GM19035 (cell line): Measurements from ENCODE around the gene EIF4E1B.

Source experiments
- ATAC-seq: cut with Tn5 transposase; IDR thresholded peaks from one replicate; pipeline ENCODE4 v1.9.1; 2021; ENCODE audit not compliant: unreplicated experiment

Gene EIF4E1B

DNA sequence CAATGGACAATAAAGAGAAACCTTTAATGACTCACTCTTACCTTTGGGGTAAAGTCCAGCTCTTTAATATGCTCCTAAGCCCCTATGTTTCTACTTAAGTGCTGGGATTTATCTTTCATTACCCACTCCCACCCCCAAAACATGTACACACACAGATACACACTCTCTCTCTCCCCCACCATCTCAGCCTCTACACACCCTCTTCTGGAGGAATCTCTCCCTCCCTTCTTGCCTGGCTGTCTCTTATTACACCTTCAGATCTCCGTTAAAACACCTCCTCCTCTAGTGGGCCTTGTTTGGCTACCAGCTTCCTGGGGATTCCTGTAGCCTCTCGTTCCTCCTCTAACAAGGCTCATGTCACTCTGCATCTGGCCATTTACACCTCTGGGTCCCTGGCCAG lies 27.4 kb upstream of the EIF4E1B start:
- ATAC-seq: no peak

DNA sequence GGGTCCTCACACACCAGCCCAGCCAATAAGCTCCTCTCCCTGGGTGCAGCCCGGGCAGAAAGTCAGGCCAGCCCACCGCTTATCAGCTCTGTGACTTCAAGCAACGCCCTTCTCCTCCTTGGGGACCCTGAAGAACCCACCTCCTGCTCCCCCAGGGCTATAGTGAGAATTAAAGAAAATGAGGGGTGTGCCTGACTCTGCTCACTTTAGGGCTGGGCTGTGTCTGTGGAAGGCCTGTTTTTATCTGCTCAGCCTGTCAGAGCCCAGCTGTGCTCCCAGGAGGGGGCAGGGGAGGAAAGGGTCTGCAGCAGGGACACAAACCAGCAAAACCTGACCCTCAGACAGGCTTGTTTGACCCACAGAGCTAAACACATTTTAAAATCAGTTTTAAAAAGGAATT lies 24.4 kb upstream of the EIF4E1B start:
- no peak for ATAC-seq

- ATAC-seq: no peak
Measured at GRCh38 chr5:176606875-176607274, 23.6 kb upstream of the EIF4E1B start.

DNA sequence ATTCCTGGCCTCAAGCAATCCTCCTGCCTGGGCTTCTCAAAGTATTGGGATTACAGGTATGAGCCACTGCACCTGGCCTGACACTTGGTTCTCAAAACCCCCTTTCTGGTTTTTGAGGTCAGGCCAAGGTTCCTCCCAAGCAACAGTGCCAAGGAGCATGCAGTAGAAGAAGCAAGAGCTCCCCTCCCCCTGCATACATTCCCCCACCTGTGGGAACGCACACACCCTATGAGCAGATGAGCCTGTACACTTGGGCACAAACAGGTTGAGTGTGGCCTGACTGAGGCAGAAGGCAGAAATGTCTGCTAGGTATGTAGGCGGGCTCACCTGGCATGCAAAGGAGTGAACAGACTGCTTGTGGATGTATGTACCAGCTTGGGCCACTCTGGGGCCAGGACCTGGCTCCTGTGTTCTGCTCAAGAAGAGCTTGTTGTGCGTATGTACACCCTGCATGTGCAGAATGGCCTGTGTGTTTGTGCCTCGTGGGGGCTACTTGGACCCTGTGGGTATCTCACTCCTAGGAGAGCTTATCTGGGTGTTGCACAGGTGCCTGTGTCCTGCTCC lies 22.3 kb upstream of the EIF4E1B start:
- no peak for ATAC-seq

- ATAC-seq: peak; percentile 23
Measured at GRCh38 chr5:176608937-176609723, 21.3 kb upstream of the EIF4E1B start.

DNA sequence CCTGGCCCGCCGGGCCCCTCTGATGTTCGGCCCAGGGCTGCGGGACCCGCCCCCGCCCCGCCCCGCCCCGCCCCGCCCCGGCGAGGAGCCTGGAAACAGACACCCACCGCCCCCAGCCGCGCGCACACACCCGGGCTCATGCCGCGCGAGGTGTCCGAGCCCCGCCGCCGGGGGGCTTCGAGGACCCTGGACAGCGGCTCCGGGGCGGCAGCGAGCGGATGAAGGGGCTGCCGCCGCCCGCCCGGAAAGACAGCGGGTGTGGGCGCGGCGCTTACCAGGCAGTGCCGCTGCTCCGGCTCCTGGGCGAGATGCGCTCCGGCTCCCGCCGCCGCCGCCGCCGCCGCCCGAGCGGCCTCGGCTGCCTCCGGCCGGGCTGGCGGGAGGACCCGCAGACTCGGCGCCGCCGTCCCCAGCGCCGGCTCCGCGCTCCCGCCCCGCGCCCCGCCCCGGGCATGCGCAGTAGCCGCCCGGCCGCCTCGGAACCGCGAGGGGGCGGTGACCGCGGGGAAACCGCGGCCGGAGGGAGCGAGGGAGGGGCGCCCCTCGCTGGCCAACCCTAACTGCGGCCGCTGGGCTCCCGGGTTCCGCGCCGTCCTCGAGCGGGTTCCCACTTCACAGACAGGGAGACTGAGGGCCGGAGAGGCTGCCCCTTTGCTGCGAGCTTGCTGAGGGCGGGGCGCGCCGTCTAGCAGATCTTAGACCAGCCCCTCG lies 20.6 kb upstream of the EIF4E1B start, which contains the start of gene GPRIN1:
GPRIN1 (minus strand) TSS at position 433 of the 711 bp plus-strand sequence. CDS start 10,322 bp downstream, outside the sequence.
- peak; percentile 85 for ATAC-seq

DNA sequence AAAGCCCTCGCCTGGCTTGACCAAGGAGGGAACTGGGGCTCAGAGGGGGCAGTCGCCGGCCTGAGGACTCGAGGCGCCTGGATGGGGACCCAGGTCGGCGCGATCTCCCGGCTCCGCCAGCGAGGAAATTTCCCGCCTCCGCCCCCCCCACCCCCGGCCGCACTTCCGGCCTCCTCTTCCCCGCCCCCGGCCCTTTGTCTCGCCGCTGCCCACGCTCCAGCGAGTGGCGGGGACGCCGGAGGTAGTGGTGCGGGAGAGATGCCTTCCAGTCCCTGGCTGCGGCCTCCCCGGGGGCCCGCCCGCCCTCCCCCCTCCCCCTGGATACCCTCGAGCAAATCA lies 20.1 kb upstream of the EIF4E1B start:
- no peak for ATAC-seq

DNA sequence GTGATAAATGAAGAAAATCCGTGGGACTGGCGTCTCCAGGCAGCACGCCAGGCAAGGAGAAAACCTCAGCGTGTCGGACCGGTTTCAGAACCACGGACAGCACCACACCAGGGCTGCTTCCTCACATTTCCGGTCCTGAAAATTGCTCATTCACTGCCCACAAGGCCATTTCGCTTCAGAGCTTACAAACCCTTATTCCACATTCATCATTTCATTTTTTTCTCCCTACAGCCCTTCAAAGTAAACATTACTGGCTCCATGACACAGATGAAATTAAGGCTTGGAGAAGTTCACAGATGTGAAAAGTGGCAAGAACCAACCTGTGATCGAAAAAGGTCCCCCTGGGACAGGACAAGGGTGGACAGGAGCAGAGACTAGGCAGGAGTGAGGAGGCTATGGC lies 19.0 kb upstream of the EIF4E1B start:
- ATAC-seq: no peak

DNA sequence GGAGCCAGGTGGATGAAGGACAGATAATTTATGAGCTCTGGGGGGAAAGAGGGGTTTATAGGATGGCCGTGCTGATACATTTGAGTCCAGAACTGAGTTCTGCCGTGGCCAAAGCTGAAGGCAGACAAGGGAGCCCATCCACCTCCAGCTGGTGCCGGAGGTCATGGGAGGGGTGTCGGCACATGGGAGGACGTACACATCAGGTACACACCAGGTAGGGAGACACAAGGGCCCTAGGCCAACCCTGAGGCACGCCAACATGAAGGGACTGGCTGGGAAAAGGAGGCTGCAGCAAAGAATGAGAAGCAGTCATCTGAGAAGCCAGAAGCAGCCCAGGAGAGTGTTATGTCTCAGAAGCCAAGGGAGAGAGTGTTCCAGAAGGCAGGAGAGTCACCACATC lies 18.5 kb upstream of the EIF4E1B start:
- ATAC-seq: no peak

DNA sequence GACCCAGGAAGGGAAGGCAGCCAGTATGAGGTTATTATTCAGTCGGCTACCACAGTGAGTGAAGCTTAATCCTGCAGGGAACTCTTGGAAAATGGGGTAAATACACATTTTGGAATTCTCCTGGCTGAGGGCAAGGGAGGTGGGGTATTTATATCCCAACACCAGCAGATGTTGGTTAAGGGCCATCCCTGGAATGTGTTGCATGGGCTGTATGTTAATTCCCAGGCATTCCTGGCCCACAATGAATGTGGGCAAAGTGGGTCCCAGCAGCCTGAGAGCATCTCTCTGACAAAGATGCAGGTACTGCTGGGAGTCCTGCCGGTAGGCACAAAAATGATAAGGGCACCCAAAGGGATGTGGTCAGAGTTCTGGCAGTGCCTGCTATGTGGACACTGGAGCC lies 17.6 kb upstream of the EIF4E1B start:
- no peak for ATAC-seq

- ATAC-seq: no peak
Measured at GRCh38 chr5:176614805-176615478, 15.5 kb upstream of the EIF4E1B start.

DNA sequence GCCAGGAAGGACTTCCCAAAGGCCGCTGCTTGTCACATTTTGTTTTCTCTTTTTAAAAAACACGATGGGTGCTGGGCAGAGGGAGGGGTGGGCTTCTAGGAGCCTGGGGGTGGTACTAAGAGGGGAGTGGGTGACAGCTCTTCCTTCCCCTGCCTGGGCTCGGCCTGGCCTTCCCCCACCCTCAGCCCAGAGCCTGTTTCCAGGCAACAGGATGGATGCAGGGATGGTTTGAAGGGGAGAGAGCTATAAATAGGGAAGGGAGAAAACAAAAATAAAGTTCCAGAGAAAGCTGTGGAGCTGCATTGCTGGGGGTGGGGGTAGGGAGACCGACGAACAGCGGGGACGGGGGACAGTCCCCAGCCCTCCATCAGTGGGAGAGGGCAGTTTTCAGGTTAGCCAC lies 14.0 kb upstream of the EIF4E1B start:
- ATAC-seq: no peak

DNA sequence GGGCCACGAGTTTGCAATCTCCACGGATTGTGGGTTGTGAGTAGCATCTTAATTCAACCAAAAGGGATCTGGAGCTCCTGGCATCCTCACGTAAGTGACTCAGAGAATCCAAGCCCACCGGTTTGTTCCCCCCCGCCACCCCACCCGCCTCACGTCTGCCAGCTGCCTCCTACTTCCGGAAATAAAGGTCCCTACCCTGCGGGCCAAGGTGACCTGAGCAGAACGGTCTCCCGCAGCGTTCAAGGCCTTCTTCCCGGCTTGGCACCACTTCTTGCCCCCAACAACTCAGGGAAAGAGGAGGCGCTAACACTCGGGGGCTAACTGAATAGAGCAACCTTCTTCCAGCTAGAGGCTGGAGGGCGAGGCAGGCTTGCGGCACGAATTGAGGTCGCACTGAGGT lies 11.7 kb upstream of the EIF4E1B start:
- no peak for ATAC-seq

DNA sequence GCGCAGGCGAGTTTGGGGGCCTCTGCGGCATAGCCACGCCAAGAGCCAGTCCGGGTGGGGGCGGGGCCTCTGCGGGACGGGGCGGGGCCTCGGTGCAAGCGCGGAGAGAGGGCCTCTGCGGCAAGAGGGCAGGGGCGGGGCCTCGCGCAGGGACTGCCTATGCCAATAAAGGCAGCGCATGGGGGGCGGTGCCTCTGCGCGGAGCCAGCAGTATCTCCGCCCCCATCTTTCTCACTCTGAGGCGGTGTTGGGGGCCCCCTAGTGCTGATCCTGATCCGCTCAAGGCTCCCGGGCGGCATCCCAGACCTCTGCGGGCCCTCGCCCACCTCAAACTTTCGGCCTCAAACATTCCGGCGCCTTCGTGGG lies 11.3 kb upstream of the EIF4E1B start:
- ATAC-seq: peak; percentile 83

DNA sequence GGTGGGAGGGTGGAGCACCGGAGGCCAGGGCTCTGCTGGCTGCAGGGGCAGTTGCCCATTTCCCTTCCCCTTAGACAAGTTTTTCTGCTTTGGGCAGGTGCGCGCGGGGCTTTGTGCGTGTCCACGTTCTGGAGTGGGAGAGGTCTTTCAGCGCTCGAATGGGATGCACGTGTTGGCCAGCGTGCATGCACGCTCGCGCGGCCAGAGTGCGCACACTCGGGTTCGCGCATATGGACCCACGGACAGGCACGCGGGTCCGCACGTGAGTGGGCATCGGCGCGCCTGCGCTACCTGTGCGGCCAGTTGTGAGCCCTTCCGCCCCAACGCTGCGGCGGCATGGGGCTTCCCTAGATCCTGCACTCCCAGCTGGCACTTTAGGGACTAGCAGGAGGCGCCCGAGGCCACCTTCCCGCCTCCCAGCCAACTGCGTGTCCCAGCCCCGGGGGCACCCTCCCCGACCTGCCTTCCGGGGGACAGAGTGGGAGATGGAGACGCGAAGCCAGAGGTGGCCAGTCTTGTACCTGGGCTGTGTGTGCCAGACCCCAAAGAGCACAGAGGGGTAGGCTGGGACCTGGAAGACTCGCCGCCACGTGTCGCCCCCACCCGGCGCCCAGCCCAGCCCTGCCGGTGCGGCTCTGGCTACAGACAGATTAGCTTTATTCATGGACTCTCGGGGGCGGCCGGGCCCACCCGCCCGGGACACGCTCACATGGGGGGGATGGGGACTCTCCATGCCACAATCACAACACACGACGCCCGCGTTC lies 10.7 kb upstream of the EIF4E1B start:
- ATAC-seq: no peak

GRCh38 chr5:176620333-176620981 lies 10.0 kb upstream of the EIF4E1B start:
- ATAC-seq: no peak

DNA sequence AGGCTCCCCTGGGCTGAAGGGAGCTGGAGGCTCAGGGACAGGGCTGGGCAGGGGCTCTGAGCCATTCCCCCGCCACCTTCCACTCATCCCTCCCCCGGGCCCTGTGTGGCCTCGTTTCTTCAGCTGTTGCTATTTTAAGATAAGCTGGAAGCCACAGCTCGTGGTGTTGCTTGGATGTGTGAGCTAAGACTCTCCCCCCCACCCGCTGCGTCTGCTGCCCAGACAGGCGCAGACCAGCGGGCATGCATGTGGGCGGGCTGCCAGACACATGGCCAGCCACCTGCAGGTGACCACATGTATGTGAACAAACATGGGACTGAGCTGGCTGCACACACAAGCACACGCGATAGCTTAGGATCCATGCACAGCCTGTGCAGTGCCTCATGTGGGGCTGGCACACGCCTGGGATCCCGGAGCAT lies 8.8 kb upstream of the EIF4E1B start:
- ATAC-seq: no peak

DNA sequence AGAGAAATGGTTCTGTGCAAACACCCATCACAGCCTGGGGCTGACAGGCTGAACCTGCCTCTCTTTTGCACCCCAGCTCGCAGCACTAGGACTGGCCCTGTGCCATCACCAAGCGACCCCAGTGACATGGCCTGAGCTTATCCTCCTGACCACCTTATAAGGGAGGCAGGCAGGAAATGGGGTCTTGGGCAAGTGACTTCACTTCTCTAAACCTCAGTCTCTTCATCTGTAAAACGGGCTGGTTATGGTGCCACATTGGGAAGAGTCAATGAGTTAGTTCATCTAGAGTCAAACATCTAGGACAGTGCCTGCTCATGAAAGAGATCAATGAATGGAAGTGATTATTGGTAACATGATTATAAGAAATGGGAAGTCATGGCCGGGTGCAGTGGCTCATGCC lies 6.3 kb upstream of the EIF4E1B start:
- ATAC-seq: no peak

DNA sequence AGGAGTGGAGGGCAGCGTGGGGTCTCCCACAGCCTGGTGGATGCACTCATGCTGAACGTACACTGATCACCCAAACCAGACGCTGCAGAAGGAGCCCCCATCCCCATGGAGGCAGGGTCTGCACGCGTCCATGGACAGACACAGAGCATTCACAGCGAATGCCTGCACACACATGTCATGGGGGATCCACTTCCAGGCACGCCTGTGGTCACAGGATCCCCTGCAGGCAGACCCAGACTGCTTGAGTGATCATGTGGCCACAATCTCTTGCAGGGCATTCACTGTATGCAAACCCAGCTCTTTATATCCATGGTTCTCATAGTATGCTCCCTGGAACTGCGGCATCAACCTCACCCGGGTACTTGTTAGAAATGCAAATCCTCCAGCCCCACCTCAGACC lies 5.5 kb upstream of the EIF4E1B start:
- ATAC-seq: no peak

DNA sequence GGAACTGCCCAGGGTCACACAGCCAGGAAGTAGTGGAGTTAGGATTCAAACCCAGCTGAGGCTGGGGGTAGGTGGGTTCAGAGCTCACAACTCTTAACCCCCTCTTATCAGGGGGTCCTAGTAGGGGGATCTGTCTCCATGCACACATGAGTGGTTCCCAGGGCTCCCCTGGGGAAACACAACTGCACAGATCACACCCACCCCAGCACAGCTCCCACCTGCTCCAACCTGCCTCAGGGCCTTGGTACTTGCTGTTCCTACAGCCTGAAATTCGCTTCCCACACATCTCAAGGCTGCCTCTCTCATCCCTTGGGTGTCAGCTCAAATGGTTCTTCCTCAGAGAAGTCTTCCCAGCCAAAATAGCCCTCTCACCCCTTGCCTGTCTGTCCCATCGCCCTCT lies 5.0 kb upstream of the EIF4E1B start:
- no peak for ATAC-seq
